ENCODE measurements around the gene KNOP1.
A peak's percentile ranks its signal among the peaks of the same experiment; 100 is the strongest.

KNOP1 gene

DNA sequence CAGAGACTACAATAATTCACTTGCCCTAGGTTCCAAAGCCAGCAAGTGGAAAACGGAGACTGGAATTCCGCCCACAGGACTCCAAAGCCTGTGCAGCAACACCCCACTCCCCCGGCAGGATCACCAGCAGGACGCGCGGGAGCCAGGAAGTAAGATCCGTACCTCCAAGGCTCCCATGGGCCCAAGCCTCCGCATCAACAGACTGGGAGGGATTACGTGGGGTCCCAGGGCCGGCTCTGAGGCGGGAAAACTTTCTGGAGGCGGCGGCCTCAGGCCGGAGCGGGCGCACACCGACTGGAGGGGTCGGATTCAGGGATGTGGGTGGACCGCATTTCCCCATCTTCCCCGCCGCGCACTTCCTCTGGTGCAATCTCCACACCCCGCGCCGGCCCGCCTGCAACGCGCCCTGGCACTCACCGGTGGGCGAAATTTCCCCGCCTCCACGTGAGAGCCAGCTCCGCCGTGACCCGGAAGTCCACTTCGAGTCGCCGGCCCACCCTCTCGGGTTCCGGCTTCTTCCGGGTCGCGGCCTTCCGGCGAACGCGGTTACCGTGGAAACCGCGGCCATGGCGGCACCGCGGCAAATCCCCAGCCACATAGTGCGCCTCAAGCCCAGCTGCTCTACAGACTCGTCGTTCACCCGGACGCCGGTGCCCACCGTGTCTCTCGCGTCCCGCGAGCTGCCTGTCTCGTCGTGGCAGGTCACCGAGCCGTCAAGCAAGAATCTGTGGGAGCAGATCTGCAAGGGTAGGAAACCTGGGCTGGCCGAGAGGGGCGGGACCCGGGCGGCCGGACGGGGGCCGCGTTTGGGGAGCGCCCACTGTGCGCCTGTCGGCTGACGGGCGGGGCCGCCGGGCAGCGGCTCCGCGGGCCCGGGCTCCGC is at the start of gene KNOP1, which contains the start of gene IQCK:
Gene KNOP1, minus strand, starts transcription at position 487 of the 883 bp plus-strand sequence. CDS start 3,192 bp downstream, outside the sequence.
Gene IQCK, plus strand, starts transcription at position 531 of the 883 bp plus-strand sequence. Its CDS starts 36 bp downstream, at position 567.
- peak; percentile 96 for DNase-seq

DNA sequence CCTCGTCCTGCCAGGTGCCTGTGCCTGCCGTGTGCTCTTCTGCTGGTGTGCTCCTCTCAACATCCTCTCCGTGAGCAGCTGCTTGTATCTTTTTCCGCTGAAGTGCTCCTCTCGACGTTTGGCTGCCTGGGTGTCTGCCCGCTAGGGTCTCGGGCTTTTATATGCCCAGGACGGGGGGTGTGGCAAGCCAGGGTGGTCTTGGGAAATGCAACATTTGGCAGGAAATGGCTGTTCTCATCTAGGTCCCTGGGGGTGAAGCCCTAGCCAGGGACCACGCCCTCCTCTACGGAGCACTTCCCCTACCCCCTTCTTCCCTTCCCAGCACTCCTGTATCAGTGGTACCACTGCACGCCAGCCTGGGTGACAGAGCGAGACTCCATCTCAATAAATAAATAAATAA is 49.5 kb upstream of the KNOP1 start:
- DNase-seq: no peak

DNA sequence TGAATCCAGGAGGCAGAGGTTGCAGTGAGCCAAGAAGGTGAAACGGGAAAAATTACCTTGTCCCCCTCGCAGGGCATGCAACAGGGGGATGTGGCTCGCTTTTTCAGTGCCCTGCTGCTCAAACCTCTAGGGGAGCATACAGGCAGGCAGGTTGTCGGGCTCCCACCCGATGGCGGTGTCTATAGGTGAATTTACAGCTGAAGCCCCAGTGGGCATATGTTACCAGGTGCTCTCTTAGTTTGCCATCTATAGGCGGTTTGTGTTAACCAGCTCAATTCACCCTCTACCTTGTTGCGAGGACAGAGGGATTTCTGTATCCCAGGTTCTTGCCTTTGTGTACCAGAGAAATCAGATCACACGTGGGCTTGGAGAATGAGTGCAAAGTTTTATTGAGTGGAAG is 49.0 kb upstream of the KNOP1 start:
- DNase-seq: no peak

DNA sequence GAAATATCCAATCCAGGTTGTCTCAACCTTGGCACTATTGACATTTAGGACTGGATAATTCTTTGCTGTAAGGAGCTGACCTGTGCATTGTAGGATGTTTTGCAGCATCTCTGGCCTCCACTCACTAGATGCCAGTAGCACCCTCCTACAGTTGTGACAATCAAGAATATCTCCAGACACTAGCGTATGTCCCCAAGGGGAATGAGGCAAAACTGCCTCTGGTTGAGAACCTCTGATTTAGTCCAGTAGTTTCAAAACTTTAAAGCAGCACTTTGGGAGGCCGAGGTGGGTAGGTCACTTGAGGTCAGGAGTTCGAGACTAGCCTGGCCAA is 48.5 kb upstream of the KNOP1 start:
- no peak for DNase-seq

DNA sequence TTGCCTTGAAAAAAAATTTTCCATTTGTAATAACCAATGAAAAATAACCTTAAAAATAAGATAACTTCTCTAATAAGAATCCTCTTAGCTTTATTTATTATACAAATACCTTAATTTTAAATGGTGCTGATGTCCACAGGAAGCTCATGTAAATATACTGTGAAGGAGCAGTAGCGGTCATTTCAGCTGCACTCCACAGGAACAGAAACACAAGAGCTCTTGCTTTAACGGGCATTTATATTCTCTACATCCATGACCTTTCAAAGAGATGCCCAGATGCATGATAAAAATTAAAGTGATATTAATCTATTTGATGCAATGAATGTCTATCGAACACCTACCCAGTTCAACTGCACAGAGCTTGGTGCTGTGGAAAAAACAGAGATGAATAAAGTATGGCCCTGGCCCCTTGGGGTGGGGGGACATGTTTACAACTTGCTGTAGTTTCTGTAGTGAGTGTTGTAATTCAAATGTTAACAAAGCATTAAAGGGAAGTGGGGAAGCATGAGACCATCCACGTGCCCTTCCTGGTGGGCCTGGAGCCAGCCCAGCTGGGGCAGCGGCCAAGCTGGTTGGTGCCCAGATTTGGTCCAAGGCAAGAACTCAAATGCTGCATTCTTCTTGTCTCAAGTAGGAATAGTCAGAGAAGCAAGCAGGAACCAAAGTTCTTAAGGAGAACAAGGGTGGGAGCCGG is 48.0 kb upstream of the KNOP1 start:
- DNase-seq: no peak

DNA sequence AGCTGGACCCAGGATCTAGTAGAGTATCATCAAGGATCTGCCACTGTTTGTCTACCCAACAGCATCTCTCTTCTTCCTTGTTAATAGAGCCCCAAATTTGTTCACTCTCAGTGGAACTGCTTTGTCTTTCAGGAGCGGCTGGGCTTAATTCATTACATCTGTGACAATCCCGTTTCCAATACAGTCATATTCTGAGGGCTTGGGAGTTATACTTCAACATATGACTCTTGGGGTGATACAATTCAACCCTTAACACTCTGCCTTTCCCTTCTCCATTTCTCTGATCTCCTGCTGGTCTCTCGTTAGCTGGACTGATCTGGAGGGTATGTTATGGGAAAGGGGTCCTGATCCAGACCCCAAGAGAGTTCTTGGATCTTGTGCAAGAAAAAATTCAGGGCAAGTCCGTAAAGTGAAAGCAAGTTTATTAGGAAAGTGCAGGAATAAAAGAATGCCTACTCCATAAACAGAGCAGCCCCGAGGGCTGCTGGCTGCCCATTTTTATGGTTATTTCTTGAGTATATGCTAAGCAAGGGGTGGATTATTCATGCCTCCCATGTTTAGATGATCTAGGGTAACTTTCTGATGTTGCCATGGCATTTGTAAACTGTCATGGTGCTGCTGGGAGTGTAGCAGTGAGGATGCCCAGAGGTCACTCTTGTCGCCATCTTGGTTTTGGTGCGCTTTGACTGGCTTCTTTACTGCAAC is 42.5 kb upstream of the KNOP1 start:
- DNase-seq: no peak

DNA sequence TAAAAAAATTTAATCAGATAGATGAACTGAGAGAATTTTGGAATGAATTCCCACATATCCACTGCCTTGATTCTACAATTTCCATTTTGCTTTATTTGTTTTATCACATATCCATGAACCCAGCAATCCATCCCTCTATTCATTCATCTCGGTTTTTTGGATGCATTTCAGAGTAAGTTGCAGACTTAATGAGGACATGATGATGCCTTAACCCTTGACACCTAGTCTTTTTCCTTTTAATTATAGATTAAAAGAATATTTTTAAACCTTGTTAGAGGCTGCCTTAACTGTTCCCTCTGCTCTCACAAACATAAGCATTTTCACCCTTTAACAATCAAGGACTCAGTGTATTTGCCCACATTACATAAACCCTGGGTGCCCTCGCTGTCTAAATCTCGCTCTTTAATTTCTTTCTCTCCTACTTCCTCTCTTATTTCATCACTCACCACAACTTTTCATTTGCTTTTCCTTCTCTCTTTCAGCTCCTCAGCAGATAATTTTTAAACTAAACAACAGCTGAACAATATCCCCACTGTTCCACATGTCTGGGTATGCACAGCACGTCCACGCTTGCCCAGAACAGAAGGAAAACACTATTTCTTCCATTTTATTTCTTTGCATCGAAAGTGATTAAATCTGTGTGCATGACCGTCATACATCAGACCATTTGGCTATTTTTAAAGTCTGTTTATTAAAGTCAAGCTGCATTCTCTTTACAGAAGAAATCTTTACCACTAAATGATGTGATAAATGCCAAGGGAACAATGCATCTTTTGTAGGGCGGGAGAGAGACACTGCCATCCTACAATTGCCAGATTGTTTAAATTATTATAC is 40.0 kb upstream of the KNOP1 start:
- DNase-seq: no peak

DNA sequence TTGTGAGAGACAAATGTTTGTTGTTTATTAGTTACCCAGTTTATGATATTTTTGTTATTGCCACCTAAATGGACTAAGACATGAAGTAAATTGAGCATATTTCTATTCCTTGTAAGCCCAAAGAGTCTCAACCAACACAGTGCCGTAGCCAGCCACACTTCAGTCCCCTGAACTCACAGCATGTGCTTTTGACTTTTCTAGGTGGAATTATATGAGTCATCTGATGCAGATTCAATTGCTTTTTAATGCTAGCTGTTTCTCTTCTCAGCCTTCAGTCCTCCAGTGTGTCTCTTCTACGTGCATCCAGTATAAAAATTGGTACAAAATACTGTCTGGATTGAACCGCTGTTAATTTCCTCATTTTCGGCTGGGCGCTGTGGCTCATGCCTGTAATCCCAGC is 39.0 kb upstream of the KNOP1 start:
- no peak for DNase-seq

DNA sequence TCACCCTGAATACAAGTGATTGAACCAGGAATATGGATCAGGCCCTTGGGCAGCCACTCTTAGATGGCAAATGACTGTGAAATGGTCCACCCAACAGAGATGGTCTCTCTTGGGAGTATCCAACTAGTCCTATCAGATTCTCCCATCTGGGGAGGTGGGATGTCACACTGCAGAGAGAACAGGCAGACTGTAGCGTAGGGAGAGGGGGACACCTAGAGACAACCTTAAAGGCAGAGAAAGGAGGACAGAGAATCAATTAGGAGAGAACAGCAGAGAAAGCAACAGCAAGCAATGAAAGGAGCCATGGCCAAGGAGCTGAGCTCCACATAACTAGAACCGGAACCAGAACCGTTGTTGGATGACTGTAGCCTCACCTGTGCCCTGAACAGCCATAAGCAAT is 37.2 kb upstream of the KNOP1 start:
- no peak for DNase-seq

DNA sequence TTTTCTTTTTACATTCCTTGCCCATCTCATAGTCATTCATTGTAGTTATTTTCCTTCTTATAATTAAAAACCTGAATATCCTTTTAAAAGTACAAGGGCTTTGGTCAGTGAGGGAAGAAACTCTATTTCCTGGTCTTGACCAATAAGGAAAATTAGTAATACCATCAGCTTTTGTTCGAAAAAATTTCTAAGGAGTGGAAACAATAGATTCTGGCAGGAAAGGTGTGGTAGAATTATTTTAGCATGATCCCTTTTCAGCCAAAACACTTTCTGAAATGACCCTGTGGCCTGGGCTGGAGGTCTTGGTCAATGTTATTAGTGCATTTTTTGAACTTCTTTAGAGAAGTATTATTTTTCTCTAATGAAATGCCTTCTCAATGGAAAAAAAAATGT is 36.6 kb upstream of the KNOP1 start:
- DNase-seq: no peak

DNA sequence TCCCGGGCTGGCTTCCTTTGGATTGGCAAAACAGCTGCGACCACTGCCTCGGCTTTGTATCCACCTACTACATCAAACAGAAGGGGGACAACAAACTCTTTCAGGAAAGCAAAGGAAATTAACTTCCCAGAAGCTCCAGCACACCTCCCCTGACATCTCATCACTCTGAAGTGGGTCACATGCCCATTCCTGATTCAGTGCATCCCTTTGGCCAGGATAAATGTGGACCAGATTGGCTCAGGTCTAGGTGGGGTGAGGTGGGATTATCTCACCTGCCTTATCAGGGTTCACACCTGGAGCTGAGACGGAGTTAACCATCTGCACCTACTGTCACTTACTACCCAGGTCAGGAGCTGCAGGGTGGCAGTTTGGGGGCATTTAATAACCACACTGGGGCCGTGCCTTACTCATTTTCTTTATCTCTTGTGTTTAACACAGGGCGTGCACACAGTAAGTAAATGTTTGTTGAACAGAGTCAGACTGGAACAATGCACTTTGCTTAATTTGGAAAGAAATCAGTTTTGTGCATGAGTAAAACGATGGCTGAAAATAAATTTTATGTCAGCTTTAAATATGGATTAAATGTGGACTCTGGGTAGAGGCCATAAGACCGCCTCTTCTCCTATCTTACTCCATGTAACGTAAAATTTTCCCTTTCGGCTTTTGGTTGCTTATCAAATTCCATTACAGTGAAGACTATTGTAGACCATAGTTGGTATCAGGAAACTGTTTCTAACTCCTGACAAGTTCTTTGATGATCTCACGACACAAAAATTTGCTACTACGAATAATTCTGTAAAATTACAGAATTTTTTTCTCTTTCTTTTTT is 36.0 kb upstream of the KNOP1 start:
- no peak for DNase-seq

GRCh38 chr16:19751478-19752385 is 33.7 kb upstream of the KNOP1 start:
- no peak for DNase-seq

DNA sequence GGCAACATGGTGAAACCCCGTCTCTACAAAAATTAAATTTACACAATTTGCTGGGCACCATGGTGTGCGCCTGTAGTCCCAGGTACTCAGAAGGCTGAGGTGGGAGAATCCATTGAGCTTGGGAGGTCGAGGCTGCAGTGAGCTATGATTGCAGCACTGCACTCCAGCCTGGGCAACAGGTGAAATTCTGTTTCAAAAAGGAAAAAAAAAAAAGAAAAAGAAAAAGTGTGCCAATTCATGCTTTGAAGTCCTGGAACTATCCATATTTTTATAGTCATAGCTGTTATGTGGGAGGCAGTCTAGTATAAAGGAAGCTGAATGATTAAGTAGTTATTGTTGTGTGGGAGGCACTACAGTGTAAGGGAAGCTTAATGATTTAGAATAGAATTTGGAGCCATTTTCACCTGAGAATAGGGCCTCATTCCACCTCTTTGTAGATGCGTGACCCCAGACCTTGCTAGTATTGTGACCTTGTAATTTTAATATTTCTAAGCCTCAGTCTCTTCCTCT is 31.6 kb upstream of the KNOP1 start:
- no peak for DNase-seq

GRCh38 chr16:19748389-19749168 is 30.6 kb upstream of the KNOP1 start:
- DNase-seq: peak; percentile 20

GRCh38 chr16:19746561-19746960 is 28.5 kb upstream of the KNOP1 start:
- peak; percentile 33 for DNase-seq

GRCh38 chr16:19745286-19746010 is 27.4 kb upstream of the KNOP1 start:
- DNase-seq: no peak

GRCh38 chr16:19744670-19745069 is 26.6 kb upstream of the KNOP1 start:
- DNase-seq: no peak

GRCh38 chr16:19743816-19744159 is 25.8 kb upstream of the KNOP1 start:
- no peak for DNase-seq

GRCh38 chr16:19741354-19741753 is 23.3 kb upstream of the KNOP1 start:
- no peak for DNase-seq

Measured in eye (tissue), 1 donor.